ENCODE measurements around the gene GDF7.

Gene GDF7

DNA sequence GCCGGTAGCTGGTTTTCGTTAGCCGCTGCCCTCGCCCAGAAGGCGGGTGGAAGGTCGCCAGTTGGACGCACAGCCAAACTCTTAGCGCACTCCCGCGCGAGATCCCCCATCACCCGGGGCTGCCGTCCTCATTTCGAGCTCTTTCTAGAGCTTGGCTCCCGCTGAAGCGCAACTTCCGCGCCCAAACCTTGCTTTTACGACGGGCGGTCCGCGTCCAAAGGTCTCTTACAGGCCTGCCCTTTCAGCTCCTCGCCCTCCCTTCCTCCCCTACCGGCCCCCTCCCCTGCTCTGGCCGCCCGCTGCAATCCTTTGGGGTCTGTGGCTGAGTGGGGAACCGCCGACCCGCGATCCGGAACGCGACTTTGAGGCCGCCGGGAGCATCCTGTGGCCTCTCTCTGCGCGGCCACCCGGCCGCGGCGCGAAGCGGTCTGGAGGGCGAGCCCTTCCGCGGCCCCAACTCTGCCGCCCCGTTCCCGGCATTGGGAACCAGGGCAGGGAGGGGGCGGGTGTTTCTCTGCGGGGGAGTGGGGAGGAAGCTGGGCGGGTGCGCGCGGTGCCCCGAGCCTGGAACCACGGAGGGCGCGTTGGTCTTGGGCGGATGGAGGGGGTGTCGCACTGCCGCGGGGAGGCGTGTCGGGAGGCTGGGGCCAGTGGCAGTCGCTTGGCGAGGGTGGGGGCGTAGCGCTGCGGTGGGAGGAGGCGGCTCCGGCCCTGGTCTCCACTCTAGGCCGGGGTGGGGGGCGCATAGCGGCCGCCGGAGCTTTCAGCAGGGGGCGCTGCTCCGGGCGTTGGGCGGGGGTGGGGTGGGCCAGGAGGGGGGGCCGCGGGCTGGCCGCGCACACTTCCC is at the start of gene GDF7:
Gene GDF7 (plus strand): TSS at position 841 of the 847 bp plus-strand sequence. CDS start 96 bp downstream, outside the sequence.
- TF ChIP-seq, protein P1, sequence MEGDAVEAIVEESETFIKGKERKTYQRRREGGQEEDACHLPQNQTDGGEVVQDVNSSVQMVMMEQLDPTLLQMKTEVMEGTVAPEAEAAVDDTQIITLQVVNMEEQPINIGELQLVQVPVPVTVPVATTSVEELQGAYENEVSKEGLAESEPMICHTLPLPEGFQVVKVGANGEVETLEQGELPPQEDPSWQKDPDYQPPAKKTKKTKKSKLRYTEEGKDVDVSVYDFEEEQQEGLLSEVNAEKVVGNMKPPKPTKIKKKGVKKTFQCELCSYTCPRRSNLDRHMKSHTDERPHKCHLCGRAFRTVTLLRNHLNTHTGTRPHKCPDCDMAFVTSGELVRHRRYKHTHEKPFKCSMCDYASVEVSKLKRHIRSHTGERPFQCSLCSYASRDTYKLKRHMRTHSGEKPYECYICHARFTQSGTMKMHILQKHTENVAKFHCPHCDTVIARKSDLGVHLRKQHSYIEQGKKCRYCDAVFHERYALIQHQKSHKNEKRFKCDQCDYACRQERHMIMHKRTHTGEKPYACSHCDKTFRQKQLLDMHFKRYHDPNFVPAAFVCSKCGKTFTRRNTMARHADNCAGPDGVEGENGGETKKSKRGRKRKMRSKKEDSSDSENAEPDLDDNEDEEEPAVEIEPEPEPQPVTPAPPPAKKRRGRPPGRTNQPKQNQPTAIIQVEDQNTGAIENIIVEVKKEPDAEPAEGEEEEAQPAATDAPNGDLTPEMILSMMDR (IDR thresholded peaks at IDR 0.05; ENCODE audit: low read depth, low read length, missing control alignments) = peak; percentile 23
- H3K4me3 ChIP-seq (ENCODE audit: low read depth, low read length) = peak within 1 kb of the TSS; percentile 38
- DNase-seq (ENCODE audit: low read depth) = no peak

GRCh38 chr2:20617892-20618467 is 49.0 kb upstream of the GDF7 start:
- H3K4me3 ChIP-seq (ENCODE audit: low read depth, low read length) = no peak overlapping the region
- TF ChIP-seq, protein P1 (IDR thresholded peaks at IDR 0.05; ENCODE audit: low read depth, low read length, missing control alignments) = peak; percentile 23
- no peak for DNase-seq (ENCODE audit: low read depth)

- TF ChIP-seq, protein P1 (IDR thresholded peaks at IDR 0.05; ENCODE audit: low read depth, low read length, missing control alignments) = no peak
- no peak overlapping the region for H3K4me3 ChIP-seq (ENCODE audit: low read depth, low read length)
- no peak for DNase-seq (ENCODE audit: low read depth)
These were observed 48.5 kb upstream of the GDF7 start for GRCh38 chr2:20618468-20618885.

GRCh38 chr2:20618886-20619521 is 47.9 kb upstream of the GDF7 start:
- no peak for DNase-seq (ENCODE audit: low read depth)
- TF ChIP-seq, protein P1 (IDR thresholded peaks at IDR 0.05; ENCODE audit: low read depth, low read length, missing control alignments) = no peak

GRCh38 chr2:20619624-20620024 is 47.3 kb upstream of the GDF7 start:
- TF ChIP-seq, protein P1 (IDR thresholded peaks at IDR 0.05; ENCODE audit: low read depth, low read length, missing control alignments) = no peak
- no peak overlapping the region for H3K4me3 ChIP-seq (ENCODE audit: low read depth, low read length)
- DNase-seq (ENCODE audit: low read depth) = no peak

More at GRCh38 chr2:20618886-20619521, 47.9 kb upstream of the GDF7 start:
- no peak overlapping the region for H3K4me3 ChIP-seq (ENCODE audit: low read depth, low read length)

DNA sequence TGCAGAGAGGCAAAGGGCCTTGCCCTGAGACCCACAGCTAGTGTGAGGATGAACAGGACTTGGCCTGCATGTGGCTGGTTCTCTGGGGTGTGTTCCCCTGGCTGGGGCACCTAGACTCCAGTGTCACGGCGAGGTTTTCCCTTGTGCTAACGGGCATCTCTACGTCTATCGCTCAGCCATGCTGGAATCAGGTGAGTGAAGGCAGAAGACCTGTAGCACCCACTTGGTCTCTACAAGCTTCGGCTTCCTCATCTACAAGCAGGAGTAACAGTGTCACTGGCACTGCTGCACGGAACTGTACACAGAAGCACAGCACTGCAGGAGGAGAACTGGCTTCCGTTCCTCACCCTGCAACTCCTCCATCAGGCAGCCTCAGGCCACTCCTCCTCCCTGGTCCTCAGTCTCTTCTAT is 46.7 kb upstream of the GDF7 start:
- H3K4me3 ChIP-seq (ENCODE audit: low read depth, low read length) = no peak overlapping the region
- no peak for DNase-seq (ENCODE audit: low read depth)
- TF ChIP-seq, protein P1 (IDR thresholded peaks at IDR 0.05; ENCODE audit: low read depth, low read length, missing control alignments) = no peak

Measured in GM12864 (cell line).